Measurements from ENCODE around the gene SOX13.

DNA sequence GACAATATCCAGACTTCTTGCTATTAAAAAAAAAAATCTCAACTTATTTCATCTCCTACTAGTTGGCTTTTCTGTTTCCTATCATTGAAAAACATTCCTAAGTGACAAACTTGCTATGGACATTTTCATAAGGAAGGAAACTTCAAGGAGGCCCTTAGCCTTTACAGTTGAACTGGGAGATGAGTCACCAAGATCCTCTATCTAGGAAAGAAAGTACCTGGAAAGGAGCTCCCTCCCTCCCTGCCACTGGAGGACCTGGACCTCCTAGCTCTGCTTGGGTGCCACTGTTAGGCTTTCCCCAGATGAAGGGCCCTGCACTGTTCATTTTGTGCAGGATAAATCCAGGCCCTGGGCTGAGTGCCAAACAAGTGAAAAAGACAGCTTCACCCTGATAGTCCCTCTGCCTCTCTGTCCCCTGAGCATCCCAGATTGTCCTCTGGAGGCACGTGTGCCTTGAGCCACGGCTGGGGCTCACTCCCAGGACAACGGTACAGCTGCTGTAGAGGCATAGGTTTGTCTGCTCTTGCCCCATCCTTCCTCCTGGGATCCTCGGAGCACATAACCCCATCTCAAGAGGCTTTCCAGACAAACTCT is 40.2 kb upstream of the SOX13 start:
- no peak for TF ChIP-seq POLR2AphosphoS5 (IDR thresholded peaks at IDR 0.05; ENCODE audit: borderline replicate concordance, low read depth, low read length)
- no peak for TF ChIP-seq EZH2 (IDR thresholded peaks at IDR 0.05)
